NCI-H345 treated with DMSO at 0.1 percent for 48 hours (cell line): ENCODE data around the gene PLA2G2C.

Experiments used
- DNase-seq: peaks from one replicate; lab custom pipeline; 2025; ENCODE audit not compliant: unreplicated experiment; lab: John Stamatoyannopoulos, UW

PLA2G2C gene

GRCh38 chr1:20158358-20159070, 27.8 kb downstream of the PLA2G2C start:
- DNase-seq = no peak

GRCh38 chr1:20154301-20154831, 32.0 kb downstream of the PLA2G2C start:
- DNase-seq = no peak

- no peak for DNase-seq
Measured at GRCh38 chr1:20153000-20153418, 33.3 kb downstream of the PLA2G2C start.

GRCh38 chr1:20152599-20152930, 33.8 kb downstream of the PLA2G2C start:
- no peak for DNase-seq

- peak; percentile 60 for DNase-seq
Measured at GRCh38 chr1:20151906-20152598, 34.3 kb downstream of the PLA2G2C start.

- no peak for DNase-seq
Measured at GRCh38 chr1:20150969-20151368, 35.3 kb downstream of the PLA2G2C start.

- no peak for DNase-seq
Measured at GRCh38 chr1:20150326-20150705, 36.0 kb downstream of the PLA2G2C start.

- DNase-seq = no peak
Measured at GRCh38 chr1:20149601-20150325, 36.6 kb downstream of the PLA2G2C start.

GRCh38 chr1:20148571-20149500, 37.5 kb downstream of the PLA2G2C start:
- DNase-seq = no peak

- no peak for DNase-seq
Measured at GRCh38 chr1:20147846-20148570, 38.3 kb downstream of the PLA2G2C start.

GRCh38 chr1:20143734-20144565, 42.4 kb downstream of the PLA2G2C start:
- DNase-seq = no peak

GRCh38 chr1:20143318-20143717, 43.0 kb downstream of the PLA2G2C start:
- no peak for DNase-seq

- DNase-seq = no peak
Measured at GRCh38 chr1:20142001-20142710, 44.2 kb downstream of the PLA2G2C start.

GRCh38 chr1:20141466-20141865, 44.9 kb downstream of the PLA2G2C start:
- DNase-seq = no peak

GRCh38 chr1:20141001-20141400, 45.3 kb downstream of the PLA2G2C start:
- DNase-seq = no peak

GRCh38 chr1:20139776-20140612, 46.3 kb downstream of the PLA2G2C start:
- DNase-seq = no peak

GRCh38 chr1:20138961-20139550, 47.3 kb downstream of the PLA2G2C start, which contains the start of gene PLA2G2F:
TSS of gene PLA2G2F (plus strand) at chr1:20139323. CDS start at chr1:20139428, 105 bp downstream.
- no peak for DNase-seq
